Cardiac fibroblast (primary cell): ENCODE measurements around the gene CERS3.
A peak's percentile ranks its signal among the peaks of the same experiment; 100 is the strongest.

ENCODE experiments used
- DNase-seq, 2 donors: peaks; one replicate each; pipeline versions ENCODE4 v3.0.0 to v3.0.0-alpha.2; 2010; ENCODE audit warnings: low read depth in 2 of 2
- H3K4me3 ChIP-seq, 2 donors: replicated peaks in 1 of 2; 1 replicate in 1 of 2; 2 replicates in 1 of 2; pipeline ENCODE4 v1.5.1; 2011; ENCODE audit warnings: low read depth in 2 of 2, low read length in 2 of 2, mild to moderate bottlenecking in 2 of 2, moderate library complexity in 1 of 2
- TF ChIP-seq, protein P1 (sequence below): IDR thresholded peaks from one replicate; pipeline ENCODE4 v1.5.1; 2011; ENCODE audit warnings: low read depth, mild to moderate bottlenecking, low read length, inconsistent platforms

Gene CERS3

DNA sequence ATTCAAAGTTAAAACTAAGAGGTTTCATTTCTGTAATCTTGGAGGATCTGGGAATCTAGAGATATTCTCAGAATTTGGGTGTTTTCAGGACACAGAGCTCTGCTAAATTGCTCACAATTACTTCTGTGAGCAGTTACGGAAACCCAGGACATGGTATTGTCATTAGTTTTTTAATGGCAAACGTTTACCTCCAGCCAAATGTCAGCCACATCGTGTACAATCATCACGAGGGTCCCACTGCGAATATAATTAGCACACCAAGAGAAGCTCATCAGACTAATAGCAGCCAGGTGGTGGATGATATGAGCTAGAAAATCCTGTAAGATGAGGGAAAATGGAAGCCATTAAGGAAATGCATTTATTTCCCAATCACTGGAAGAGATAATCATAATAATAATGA is 56.0 kb downstream of the CERS3 start:
- DNase-seq, result no peak
- TF ChIP-seq, protein P1, sequence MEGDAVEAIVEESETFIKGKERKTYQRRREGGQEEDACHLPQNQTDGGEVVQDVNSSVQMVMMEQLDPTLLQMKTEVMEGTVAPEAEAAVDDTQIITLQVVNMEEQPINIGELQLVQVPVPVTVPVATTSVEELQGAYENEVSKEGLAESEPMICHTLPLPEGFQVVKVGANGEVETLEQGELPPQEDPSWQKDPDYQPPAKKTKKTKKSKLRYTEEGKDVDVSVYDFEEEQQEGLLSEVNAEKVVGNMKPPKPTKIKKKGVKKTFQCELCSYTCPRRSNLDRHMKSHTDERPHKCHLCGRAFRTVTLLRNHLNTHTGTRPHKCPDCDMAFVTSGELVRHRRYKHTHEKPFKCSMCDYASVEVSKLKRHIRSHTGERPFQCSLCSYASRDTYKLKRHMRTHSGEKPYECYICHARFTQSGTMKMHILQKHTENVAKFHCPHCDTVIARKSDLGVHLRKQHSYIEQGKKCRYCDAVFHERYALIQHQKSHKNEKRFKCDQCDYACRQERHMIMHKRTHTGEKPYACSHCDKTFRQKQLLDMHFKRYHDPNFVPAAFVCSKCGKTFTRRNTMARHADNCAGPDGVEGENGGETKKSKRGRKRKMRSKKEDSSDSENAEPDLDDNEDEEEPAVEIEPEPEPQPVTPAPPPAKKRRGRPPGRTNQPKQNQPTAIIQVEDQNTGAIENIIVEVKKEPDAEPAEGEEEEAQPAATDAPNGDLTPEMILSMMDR, result no peak
- H3K4me3 ChIP-seq, result no peak overlapping the region

DNA sequence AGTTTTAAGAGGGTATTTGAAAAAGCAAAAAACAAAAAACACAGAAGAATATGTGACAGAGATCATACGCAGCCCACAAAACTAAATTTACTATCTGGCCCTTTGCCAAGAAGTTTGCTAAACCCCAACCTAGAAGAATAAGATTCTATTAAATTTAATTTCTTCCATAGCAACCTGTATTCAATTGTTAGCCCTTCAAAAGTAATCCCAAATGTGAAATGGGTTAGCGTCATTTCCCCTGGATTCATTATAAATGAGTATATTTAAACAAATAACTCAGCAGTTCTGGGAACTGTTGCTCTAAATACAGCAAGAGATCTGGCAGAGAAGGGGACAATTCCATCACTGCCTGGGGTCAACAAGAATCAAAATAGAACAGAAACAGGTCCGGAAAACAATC is 56.8 kb downstream of the CERS3 start:
- DNase-seq, result no peak
- TF ChIP-seq, protein P1, result no peak
- no peak overlapping the region for H3K4me3 ChIP-seq

DNA sequence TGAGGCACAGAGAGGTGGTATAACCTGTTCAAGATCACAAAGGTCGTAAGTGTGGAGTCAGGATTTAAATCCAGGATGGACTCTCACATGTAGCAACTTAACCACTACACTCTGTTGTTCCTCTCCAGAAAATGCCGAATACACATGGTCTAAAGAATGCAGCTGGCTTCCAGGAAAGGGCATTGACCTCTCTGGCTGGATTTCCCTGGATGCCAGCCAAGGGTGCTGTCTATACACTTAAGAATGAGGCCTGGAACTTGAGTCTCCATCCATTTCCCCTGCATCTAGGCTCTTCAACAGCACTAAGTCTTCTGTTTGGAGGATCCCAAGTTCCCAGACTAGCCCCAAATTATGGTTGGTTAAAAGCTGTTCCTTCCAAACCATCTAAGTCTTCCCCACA is 60.5 kb downstream of the CERS3 start:
- peak; percentile 27 to 81 for DNase-seq
- TF ChIP-seq, protein P1, result no peak

DNA sequence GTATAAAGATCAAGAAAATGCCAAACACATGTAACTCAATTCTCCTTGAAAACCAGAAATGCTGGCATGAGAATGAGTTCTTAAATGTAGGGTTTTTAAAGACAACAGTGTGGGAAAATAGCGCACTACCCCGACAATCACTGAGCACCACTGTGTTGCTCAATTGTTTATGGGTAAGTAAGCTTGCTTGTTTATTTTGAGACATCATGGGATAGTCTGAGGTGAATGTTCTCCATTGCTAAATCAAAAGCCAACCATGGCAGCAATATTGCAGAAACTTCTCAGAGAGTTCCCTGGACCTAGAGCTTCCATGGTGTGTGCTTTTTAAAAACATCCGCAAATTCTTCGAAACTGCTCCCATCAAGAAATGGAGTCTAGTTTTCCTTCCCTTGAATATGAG is 62.7 kb downstream of the CERS3 start:
- TF ChIP-seq, protein P1, result no peak
- no peak overlapping the region for H3K4me3 ChIP-seq
- no peak for DNase-seq

More for the DNA sequence above, 60.5 kb downstream of the CERS3 start:
- H3K4me3 ChIP-seq, result no peak overlapping the region

DNA sequence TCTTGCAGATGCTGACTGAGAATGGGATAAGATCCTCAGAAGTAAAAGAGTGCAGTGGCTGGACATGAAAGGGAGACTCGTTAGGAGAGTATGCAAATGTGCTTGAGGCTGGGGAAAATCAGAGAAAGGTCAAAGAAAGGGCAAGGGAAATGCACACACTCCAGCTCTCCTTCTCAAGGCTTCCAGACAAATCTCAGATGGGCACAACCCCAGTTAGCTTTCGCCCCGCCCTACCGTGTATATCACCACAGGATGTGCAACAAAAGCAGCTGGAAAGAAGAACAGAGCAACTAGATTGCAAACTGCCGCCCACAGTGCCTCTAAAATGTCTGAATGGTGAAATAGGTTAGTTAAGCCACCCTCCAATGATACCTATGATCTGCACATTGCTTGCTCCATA is 63.9 kb downstream of the CERS3 start:
- no peak for DNase-seq
- no peak overlapping the region for H3K4me3 ChIP-seq
- TF ChIP-seq, protein P1, result no peak

DNA sequence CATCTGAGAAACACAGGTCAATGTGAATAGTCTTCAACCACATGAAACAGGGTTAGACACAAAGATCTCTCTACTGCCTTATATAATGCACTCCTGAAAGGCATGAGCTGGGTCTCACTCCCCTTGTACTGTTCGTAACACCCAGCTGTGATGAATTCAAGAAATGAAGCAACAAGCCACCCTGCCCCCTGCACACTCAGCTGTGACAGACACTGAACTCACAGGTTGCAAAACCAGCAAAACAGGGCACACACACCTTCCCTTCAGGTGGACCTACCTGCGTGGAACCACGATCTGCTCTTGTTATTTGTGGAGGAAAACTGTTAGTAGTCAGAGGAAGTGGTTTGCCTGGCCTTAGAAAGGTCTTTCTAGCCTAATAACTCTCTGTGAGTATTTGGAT is 64.5 kb downstream of the CERS3 start:
- H3K4me3 ChIP-seq, result no peak overlapping the region
- TF ChIP-seq, protein P1, result no peak
- no peak for DNase-seq

DNA sequence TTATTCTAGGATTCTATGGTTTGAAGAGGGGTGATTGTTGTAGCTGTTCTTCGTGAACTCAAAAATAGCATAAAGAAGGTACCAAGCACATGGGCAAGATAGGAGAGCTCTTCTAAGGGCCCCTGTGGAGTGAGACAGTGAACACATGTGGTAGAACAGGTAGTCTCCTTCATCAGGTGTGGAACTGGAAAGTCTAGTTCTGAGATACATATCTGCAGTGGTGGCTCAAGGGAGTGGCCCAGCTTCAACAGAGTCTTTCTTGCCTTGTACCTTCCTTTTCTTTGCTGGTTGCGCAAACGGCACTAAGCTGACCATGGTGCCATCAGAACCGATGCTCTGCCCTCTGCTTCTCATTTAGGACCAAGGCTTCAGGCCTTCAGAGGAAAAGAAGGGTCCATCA is 65.2 kb downstream of the CERS3 start:
- TF ChIP-seq, protein P1, result no peak
- no peak for DNase-seq
- no peak overlapping the region for H3K4me3 ChIP-seq
